A549 (cell line): ENCODE measurements around the gene MROH2B. TPM values are rescaled to one million over a fixed set of nuclear protein-coding genes. Genes with fewer than 3 reads are reported as not detected.
"Not testable (repeated sequence)": the region's sequence is repeated elsewhere in the genome, so short reads cannot be mapped to it uniquely, and the experiment has no call there.

Source experiments
- ATAC-seq, 2 experiments: fragments of 200-7000 bp in 1 of 2; fragments of >200 bp in 1 of 2; cut with Nextera tagmentation in 1 of 2; cut with Tn5 transposase in 1 of 2; 3 replicates each; pipeline versions ENCODE4 v1.8.0 to v1.9.1; 2018 to 2020; ENCODE audit warnings: mild to moderate bottlenecking in 1 of 2, moderate library complexity in 1 of 2
- CTCF ChIA-PET: fragments of 300-600 bp; sonication (Branson Sonifier 250); formaldehyde crosslinking; extraction: SDS; loops from one replicate; lab custom pipeline; 2021; ENCODE audit warnings: antibody characterized with exemption, inconsistent platforms; lab: Yijun Ruan, JAX
- POLR2A ChIA-PET: fragments of 350-600 bp; formaldehyde crosslinking; extraction: SDS; loops from one replicate; lab custom pipeline; 2021; ENCODE audit warnings: antibody characterized with exemption, inconsistent platforms; lab: Yijun Ruan, JAX
- DNase-seq, 2 experiments: peaks; one replicate each; pipeline versions ENCODE4 v3.0.0 to v3.0.0-alpha.2; 2011 to 2016; ENCODE audit warnings: low read depth in 1 of 2, low spot score in 1 of 2
- FAIRE-seq: peaks from 2 replicates; lab custom pipeline; 2011; peaks lifted over from hg19 to GRCh38; lab: Jason Lieb, UNC
- H3K27ac ChIP-seq, 2 experiments: fragments of >200 bp; sonication (Bioruptor Twin); formaldehyde crosslinking; 3 replicates each; pipeline ENCODE4 v1.5.1; 2016 to 2017
- H3K4me1 ChIP-seq: fragments of >200 bp; sonication (Bioruptor Twin); formaldehyde crosslinking; 3 replicates; pipeline ENCODE4 v1.6.1; 2016
- H3K4me2 ChIP-seq: fragments of >200 bp; sonication (Bioruptor Twin); formaldehyde crosslinking; 3 replicates; pipeline ENCODE4 v1.6.1; 2016
- H3K4me3 ChIP-seq: fragments of >200 bp; sonication (Bioruptor Twin); formaldehyde crosslinking; 3 replicates; pipeline ENCODE4 v1.5.1; 2016
- H3K9me3 ChIP-seq: fragments of >200 bp; sonication (Bioruptor Twin); formaldehyde crosslinking; 3 replicates; pipeline ENCODE4 v1.6.1; 2016
- BHLHE40 ChIP-seq: IDR thresholded peaks from 2 replicates; pipeline ENCODE4 v1.6.1; 2012; ENCODE audit warnings: low read depth, low read length, inconsistent platforms
- CBX2 ChIP-seq: fragments of 200-600 bp; sonication (generic); IDR thresholded peaks from 2 replicates; pipeline ENCODE4 v1.6.1; 2016; ENCODE audit warnings: low read depth, mild to moderate bottlenecking, borderline replicate concordance
- CEBPB ChIP-seq, 2 experiments: fragments of >200 bp in 1 of 2; sonication (Bioruptor Twin) in 1 of 2; formaldehyde crosslinking in 1 of 2; IDR thresholded peaks; 2 replicates each; pipeline ENCODE4 v1.6.1; 2012 to 2016
- CTCF ChIP-seq: fragments of >200 bp; sonication (Bioruptor Twin); formaldehyde crosslinking; IDR thresholded peaks from 3 replicates; pipeline ENCODE4 v1.5.1; 2016
- EHF ChIP-seq: fragments of 250-450 bp; sonication (Bioruptor Pico); IDR thresholded peaks from 2 replicates; pipeline ENCODE4 v1.5.0; 2020; ENCODE audit warnings: mild to moderate bottlenecking
- EHMT2 ChIP-seq: fragments of 200-600 bp; sonication (generic); IDR thresholded peaks from 2 replicates; pipeline ENCODE4 v1.6.1; 2016; ENCODE audit warnings: antibody characterized with exemption, low read depth, mild to moderate bottlenecking, moderate library complexity
- ESRRA ChIP-seq: fragments of 150-350 bp; IDR thresholded peaks from 2 replicates; pipeline ENCODE4 v1.6.1; 2014; ENCODE audit warnings: mild to moderate bottlenecking, low read length, borderline replicate concordance
- FOXS1 ChIP-seq: fragments of 250-450 bp; sonication (Bioruptor Pico); IDR thresholded peaks from 2 replicates; pipeline ENCODE4 v1.5.0; 2020; ENCODE audit warnings: mild to moderate bottlenecking, moderate library complexity
- GATA3 ChIP-seq: IDR thresholded peaks from 2 replicates; pipeline ENCODE4 v1.6.1; 2012; ENCODE audit warnings: borderline replicate concordance
- HDAC2 ChIP-seq: fragments of 200-600 bp; sonication (generic); IDR thresholded peaks from 2 replicates; pipeline ENCODE4 v1.6.1; 2016
- HEYL ChIP-seq: fragments of 250-450 bp; sonication (Bioruptor Pico); IDR thresholded peaks from 2 replicates; pipeline ENCODE4 v1.8.0; 2021; ENCODE audit warnings: mild to moderate bottlenecking, moderate library complexity
- JUNB ChIP-seq: fragments of >200 bp; sonication (Bioruptor Twin); formaldehyde crosslinking; IDR thresholded peaks from 2 replicates; pipeline ENCODE4 v1.6.1; 2016
- KDM5A ChIP-seq: fragments of 200-600 bp; sonication (generic); IDR thresholded peaks from 2 replicates; pipeline ENCODE4 v1.6.1; 2016; ENCODE audit warnings: antibody characterized with exemption, mild to moderate bottlenecking
- MAFK ChIP-seq: fragments of 450-650 bp; IDR thresholded peaks from 2 replicates; pipeline ENCODE4 v1.6.1; 2014; ENCODE audit not compliant: partially characterized antibody
- NFE2L2 ChIP-seq: fragments of 150-350 bp; conservative IDR thresholded peaks from 2 replicates; pipeline ENCODE4 v1.6.1; 2014; ENCODE audit warnings: low read length
- POLR2AphosphoS2 ChIP-seq: conservative IDR thresholded peaks from 2 replicates; pipeline ENCODE4 v1.6.1; 2012; ENCODE audit warnings: low read length, improper control_type of control experiment, inconsistent platforms
- RARB ChIP-seq: fragments of 250-450 bp; sonication (Bioruptor Pico); IDR thresholded peaks from 2 replicates; pipeline ENCODE4 v1.8.0; 2021; ENCODE audit warnings: mild to moderate bottlenecking, moderate library complexity
- RCOR1 ChIP-seq: fragments of 150-350 bp; IDR thresholded peaks from 2 replicates; pipeline ENCODE4 v1.6.1; 2014; ENCODE audit warnings: antibody characterized with exemption, low read length, low read depth
- RFX5 ChIP-seq: fragments of 450-650 bp; IDR thresholded peaks from 2 replicates; pipeline ENCODE4 v1.7.1; 2014; ENCODE audit warnings: antibody characterized with exemption, mild to moderate bottlenecking, moderate library complexity
- RNF2 ChIP-seq: fragments of 200-600 bp; sonication (generic); IDR thresholded peaks from 2 replicates; pipeline ENCODE4 v1.6.1; 2016; ENCODE audit warnings: low read depth, mild to moderate bottlenecking, antibody characterized with exemption, moderate library complexity, borderline replicate concordance
- SMC3 ChIP-seq: fragments of >200 bp; sonication (Bioruptor Twin); formaldehyde crosslinking; IDR thresholded peaks from 3 replicates; pipeline ENCODE4 v1.6.1; 2018; ENCODE audit warnings: inconsistent platforms
- TP53 ChIP-seq: fragments of 250-450 bp; sonication (Bioruptor Pico); IDR thresholded peaks from 2 replicates; pipeline ENCODE4 v1.5.0; 2021; ENCODE audit warnings: mild to moderate bottlenecking, moderate library complexity
- USF2 ChIP-seq: fragments of 450-650 bp; IDR thresholded peaks from 2 replicates; pipeline ENCODE4 v1.6.1; 2014; ENCODE audit warnings: antibody characterized with exemption
- WGBS: methylation state at CpG from one replicate; pipeline ENCODE4 v1.1.6; 2017; ENCODE audit errors: missing lambda C conversion rate; 5-methylcytosine and 5-hydroxymethylcytosine counted together
- polyA plus RNA-seq, 4 experiments: library from polyadenylated mRNA; depleted of rRNA in 3 of 4; stranded (reverse); fragments of >200 nt; fragmentation: RNase III in 1 of 4; extraction: RNeasy Plus Mini Kit Qiagen cat#74134 plus additional on column Dnase treatment in 1 of 4; gene quantifications; 2 replicates in 3 of 4; 3 replicates in 1 of 4; pipeline ENCODE4 v1.2.3, GENCODE V29; 2011 to 2017
- TF ChIP-seq, protein P1 (sequence below): fragments of >200 bp; sonication (Bioruptor Twin); formaldehyde crosslinking; IDR thresholded peaks from 3 replicates; pipeline ENCODE4 v1.6.1; 2016
- TF ChIP-seq, protein P2 (sequence below): fragments of 250-450 bp; sonication (Bioruptor Pico); IDR thresholded peaks from 2 replicates; pipeline ENCODE4 v1.5.0; 2021; ENCODE audit warnings: mild to moderate bottlenecking, moderate library complexity, borderline replicate concordance
- TF ChIP-seq, protein P3 (sequence below): fragments of >200 bp; sonication (Bioruptor Twin); formaldehyde crosslinking; IDR thresholded peaks from 2 replicates; pipeline ENCODE4 v1.6.1; 2016

The MROH2B gene
- polyA plus RNA-seq, 2 of the 4 experiments (the other 2 are of a cell fraction), result not detected

- Histone ChIP-seq H3K27ac (no peak overlapping the region), H3K9me3 (0 out of 3 replicates have a peak, but pooled peaks cover 3% of the 10 kb centered on the region), H3K4me2 (no peak overlapping the region), H3K4me3 (no peak overlapping the region), H3K4me1 (no peaks in the 10 kb centered on the region)
- POLR2A ChIA-PET, result no interaction called here
- TF ChIP-seq RFX5 (no peak), RARB (CRISPR knock-in tag) (no peak), ESRRA (no peak), CTCF (no peak), KDM5A (no peak), CEBPB (IDR thresholded peaks at IDR 0.05) (no peak), HDAC2 (no peak), CBX2 (no peak), HEYL (CRISPR knock-in tag) (no peak), JUNB (no peak), BHLHE40 (no peak), EHMT2 (no peak), NFE2L2 (no peak)
- TF ChIP-seq, protein P1, sequence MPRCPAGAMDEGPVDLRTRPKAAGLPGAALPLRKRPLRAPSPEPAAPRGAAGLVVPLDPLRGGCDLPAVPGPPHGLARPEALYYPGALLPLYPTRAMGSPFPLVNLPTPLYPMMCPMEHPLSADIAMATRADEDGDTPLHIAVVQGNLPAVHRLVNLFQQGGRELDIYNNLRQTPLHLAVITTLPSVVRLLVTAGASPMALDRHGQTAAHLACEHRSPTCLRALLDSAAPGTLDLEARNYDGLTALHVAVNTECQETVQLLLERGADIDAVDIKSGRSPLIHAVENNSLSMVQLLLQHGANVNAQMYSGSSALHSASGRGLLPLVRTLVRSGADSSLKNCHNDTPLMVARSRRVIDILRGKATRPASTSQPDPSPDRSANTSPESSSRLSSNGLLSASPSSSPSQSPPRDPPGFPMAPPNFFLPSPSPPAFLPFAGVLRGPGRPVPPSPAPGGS, result no peak
- TF ChIP-seq, protein P2, sequence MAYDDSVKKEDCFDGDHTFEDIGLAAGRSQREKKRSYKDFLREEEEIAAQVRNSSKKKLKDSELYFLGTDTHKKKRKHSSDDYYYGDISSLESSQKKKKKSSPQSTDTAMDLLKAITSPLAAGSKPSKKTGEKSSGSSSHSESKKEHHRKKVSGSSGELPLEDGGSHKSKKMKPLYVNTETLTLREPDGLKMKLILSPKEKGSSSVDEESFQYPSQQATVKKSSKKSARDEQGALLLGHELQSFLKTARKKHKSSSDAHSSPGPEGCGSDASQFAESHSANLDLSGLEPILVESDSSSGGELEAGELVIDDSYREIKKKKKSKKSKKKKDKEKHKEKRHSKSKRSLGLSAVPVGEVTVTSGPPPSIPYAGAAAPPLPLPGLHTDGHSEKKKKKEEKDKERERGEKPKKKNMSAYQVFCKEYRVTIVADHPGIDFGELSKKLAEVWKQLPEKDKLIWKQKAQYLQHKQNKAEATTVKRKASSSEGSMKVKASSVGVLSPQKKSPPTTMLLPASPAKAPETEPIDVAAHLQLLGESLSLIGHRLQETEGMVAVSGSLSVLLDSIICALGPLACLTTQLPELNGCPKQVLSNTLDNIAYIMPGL (CRISPR knock-in tag), result no peak
- ATAC-seq, result no peak
- no peak for DNase-seq
- FAIRE-seq, result no peak
- CTCF ChIA-PET, result no interaction called here
These were observed 38.2 kb downstream of the MROH2B start for GRCh38 chr5:41032973-41033372.

GRCh38 chr5:41022600-41022999, 48.5 kb downstream of the MROH2B start:
- DNase-seq, H3K4me3 ChIP-seq, POLR2A ChIA-PET, CTCF ChIA-PET, FAIRE-seq, H3K27ac ChIP-seq, H3K4me2 ChIP-seq, ATAC-seq, H3K4me1 ChIP-seq, H3K9me3 ChIP-seq: not testable (repeated sequence)
- 72% methylated on average over 5 of the region's 8 CpGs for WGBS

- ATAC-seq (no peak), DNase-seq (no peak), FAIRE-seq (no peak)
- Histone ChIP-seq H3K9me3 (no peaks in the 10 kb centered on the region), H3K27ac (no peak overlapping the region), H3K4me3 (no peak overlapping the region), H3K4me1 (no peaks in the 10 kb centered on the region), H3K4me2 (no peak overlapping the region)
- whole genome bisulfite sequencing, result 7% methylated on average over 4 of the region's 4 CpGs
- POLR2A ChIA-PET, result no interaction called here
- CTCF ChIA-PET, result no interaction called here
- TF ChIP-seq EHMT2 (no peak), JUNB (no peak), POLR2AphosphoS2 (no peak), RNF2 (no peak), TP53 (CRISPR knock-in tag) (no peak), RCOR1 (no peak), MAFK (no peak), CTCF (no peak), GATA3 (no peak), SMC3 (no peak), USF2 (no peak), FOXS1 (CRISPR knock-in tag) (no peak), EHF (CRISPR knock-in tag) (no peak)
- TF ChIP-seq, protein P1, result no peak
- TF ChIP-seq, protein P3, sequence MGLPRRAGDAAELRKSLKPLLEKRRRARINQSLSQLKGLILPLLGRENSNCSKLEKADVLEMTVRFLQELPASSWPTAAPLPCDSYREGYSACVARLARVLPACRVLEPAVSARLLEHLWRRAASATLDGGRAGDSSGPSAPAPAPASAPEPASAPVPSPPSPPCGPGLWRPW, result no peak
These were observed 58.8 kb downstream of the MROH2B start for GRCh38 chr5:41012318-41012717.
